HFFc6 (cell line): Measurements from ENCODE around the gene KRT7. TPM values are rescaled to one million over a fixed set of nuclear protein-coding genes. Genes with fewer than 3 reads are reported as not detected.
A peak's percentile ranks its signal among the peaks of the same experiment; 100 is the strongest.

Experiments used
- DNase-seq: peaks from one replicate; pipeline ENCODE4 v3.0.0-alpha.2; 2018
- H3K27ac Mint-ChIP-seq: 2 replicates; pipeline ENCODE4 v1.8.0; 2020; ENCODE audit warnings: mild to moderate bottlenecking, mixed read lengths
- H3K27me3 Mint-ChIP-seq: 2 replicates; pipeline ENCODE4 v1.8.0; 2021; ENCODE audit warnings: mild to moderate bottlenecking, moderate library complexity, mixed read lengths; ENCODE audit not compliant: insufficient read depth
- H3K36me3 Mint-ChIP-seq: 2 replicates; pipeline ENCODE4 v1.8.0; 2021; ENCODE audit warnings: low read depth, mixed read lengths
- H3K4me1 Mint-ChIP-seq: 2 replicates; pipeline ENCODE4 v1.8.0; 2020; ENCODE audit warnings: low read depth, mixed read lengths
- H3K4me3 Mint-ChIP-seq: 2 replicates; pipeline ENCODE4 v1.8.0; 2020; ENCODE audit warnings: mild to moderate bottlenecking, moderate library complexity, mixed read lengths
- H3K9me3 Mint-ChIP-seq: 2 replicates; pipeline ENCODE4 v1.8.0; 2020; ENCODE audit warnings: mild to moderate bottlenecking, mixed read lengths
- total RNA-seq, 6 experiments: library from RNA; stranded (reverse); fragmentation: NEBNext Ultra II Directional; extraction: Animal tissue kit (Norgen Biotek cat#: 25700); gene quantifications; 2 replicates in 1 of 6; 3 replicates in 5 of 6; pipeline ENCODE4 v1.2.3, GENCODE V29; 2021
- TF ChIP-seq, protein P1 (sequence below): fragments of 200-600 bp; sonication (generic); IDR thresholded peaks from 2 replicates; pipeline ENCODE4 v1.5.0; 2021; ENCODE audit warnings: antibody characterized with exemption, mild to moderate bottlenecking

The KRT7 gene
- total RNA-seq, 6 experiments from 2014 or later: 62.7 to 379 (median 67.5) TPM

DNA sequence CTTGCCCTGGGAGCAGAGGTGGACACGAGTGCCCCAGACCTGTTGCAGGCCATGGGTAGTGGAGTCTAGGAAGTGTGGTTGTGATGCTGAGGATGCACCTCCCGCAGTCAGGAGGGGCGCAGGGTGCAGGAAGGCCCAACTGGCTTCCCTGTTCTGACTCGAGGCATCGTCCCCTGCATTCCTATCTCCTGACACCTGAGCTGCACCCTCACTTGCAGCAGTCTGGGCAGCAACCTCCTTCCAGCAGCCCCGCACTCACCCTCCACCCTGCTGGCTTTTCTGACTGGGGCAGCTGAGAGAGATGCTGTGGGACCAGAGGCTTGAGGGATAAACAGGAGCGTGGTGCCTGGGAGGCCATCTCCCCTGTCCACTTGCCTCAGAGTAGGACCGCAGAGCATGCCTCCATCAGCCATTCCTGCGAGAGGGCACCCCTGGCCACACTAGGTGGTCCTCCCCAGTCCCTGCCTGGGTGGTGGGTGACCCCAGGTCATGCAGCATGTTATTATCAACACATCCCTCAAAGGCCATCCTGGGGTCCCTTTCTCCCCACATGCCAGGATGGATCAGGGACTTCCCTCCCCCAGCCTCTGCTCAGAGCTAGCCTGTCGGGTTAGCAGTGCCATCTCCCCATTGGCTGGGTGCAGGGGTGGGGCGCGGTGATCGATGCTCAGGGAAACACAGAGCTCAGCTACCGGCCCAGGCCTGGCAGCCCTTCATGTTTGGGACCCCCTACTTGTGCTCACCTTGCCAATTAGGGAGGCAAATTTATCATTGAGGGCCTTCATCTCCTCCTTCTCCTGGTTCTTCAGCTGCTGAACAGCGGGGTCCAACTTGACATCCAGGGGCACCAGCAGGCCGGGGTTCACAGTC lies 41.9 kb upstream of the KRT7 start:
- H3K27me3 Mint-ChIP-seq: peaks cover 3% of the 10 kb centered on the region
- TF ChIP-seq, protein P1, sequence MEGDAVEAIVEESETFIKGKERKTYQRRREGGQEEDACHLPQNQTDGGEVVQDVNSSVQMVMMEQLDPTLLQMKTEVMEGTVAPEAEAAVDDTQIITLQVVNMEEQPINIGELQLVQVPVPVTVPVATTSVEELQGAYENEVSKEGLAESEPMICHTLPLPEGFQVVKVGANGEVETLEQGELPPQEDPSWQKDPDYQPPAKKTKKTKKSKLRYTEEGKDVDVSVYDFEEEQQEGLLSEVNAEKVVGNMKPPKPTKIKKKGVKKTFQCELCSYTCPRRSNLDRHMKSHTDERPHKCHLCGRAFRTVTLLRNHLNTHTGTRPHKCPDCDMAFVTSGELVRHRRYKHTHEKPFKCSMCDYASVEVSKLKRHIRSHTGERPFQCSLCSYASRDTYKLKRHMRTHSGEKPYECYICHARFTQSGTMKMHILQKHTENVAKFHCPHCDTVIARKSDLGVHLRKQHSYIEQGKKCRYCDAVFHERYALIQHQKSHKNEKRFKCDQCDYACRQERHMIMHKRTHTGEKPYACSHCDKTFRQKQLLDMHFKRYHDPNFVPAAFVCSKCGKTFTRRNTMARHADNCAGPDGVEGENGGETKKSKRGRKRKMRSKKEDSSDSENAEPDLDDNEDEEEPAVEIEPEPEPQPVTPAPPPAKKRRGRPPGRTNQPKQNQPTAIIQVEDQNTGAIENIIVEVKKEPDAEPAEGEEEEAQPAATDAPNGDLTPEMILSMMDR: no peak
- no peak overlapping the region; the same call in 1 of the 2 replicates for H3K4me3 Mint-ChIP-seq
- H3K9me3 Mint-ChIP-seq: no peaks in the 10 kb centered on the region
- peaks cover 95% of the 10 kb centered on the region for H3K4me1 Mint-ChIP-seq
- no peaks in the 10 kb centered on the region for H3K36me3 Mint-ChIP-seq
- peak overlapping the region; percentile 95 for H3K27ac Mint-ChIP-seq
- DNase-seq: peak; percentile 35

DNA sequence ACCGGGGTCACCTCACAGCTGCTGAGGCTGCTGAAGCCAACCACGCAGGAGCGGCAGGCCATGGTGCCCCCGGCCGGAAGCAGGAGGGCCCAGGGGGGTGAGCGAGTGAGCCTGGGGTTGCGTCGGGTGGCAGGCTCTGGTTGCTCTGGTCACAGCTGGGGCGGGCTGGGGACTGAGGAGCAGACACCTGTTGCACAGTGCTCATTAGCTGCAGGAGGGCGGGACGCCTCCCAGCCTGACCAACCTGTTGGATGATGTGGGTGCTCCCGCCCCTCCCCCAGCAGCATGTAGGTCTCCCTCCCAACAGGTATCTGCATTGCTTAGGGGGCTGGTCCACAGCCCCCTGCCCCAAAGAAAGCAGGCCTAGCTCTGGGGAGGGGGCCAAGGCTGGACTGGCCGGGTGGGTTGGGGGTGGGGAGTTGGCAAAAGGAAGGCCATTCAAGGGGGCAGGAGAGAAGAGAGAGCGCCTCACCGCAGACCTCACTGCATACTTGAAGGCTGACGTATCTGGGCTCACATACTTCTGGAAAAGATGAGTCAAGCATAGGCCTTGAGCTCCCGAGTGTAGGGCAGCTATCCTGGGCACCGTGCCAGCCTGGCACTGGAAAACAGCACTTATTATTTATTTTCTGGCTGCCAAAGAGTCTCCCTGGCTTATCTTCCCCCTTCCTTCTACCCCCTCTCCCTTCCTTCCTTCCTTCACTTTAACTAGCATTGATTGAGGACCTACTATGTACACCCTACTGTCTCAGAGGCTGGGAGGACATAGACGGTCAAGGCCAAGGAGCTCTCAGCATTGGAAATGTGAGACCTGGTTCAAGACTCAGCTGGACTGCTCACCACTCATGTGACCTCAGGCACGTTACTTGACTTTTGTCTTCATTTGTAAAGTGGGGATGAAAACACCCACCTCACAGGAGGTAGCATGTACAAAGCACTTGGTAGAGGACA lies 40.9 kb upstream of the KRT7 start, which contains the start of gene KRT80:
KRT80 (minus strand) TSS at position 174 of the 951 bp plus-strand sequence; CDS start at position 62, 112 bp downstream.
- peaks cover 85% of the 10 kb centered on the region for H3K4me1 Mint-ChIP-seq
- peak within 1 kb of the TSS; percentile 95 for H3K27ac Mint-ChIP-seq
- H3K27me3 Mint-ChIP-seq: peaks cover 3% of the 10 kb centered on the region
- peak within 1 kb of the TSS; percentile 14; the same call in 1 of the 2 replicates for H3K4me3 Mint-ChIP-seq
- TF ChIP-seq, protein P1: no peak
- H3K36me3 Mint-ChIP-seq: no peaks in the 10 kb centered on the region
- H3K9me3 Mint-ChIP-seq: no peaks in the 10 kb centered on the region
- peak; percentile 98 for DNase-seq

DNA sequence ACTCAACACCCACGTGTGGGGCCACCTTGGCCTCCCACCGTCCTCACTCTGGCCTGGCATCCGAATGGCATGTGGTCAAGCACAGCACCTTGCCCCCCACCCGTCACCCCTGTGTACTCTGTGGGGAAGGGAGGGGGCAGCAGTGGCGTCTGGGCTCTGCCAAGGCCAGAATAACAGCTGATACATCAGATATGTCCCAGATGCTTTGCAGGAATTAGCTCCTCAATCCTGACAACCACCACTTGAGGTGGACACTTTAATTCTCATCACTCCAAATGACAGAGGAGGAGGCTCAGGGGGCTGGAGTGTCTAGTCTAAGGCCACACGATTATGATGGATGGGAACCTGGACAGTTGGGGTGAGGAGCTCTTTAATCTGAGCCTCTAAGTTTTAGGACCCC lies 39.5 kb upstream of the KRT7 start:
- Mint-ChIP-seq H3K27me3 (peaks cover 2% of the 10 kb centered on the region), H3K4me3 (no peak overlapping the region), H3K27ac (peak overlapping the region; percentile 88), H3K36me3 (no peaks in the 10 kb centered on the region), H3K9me3 (no peaks in the 10 kb centered on the region), H3K4me1 (peaks cover 83% of the 10 kb centered on the region)
- TF ChIP-seq, protein P1: no peak
- no peak for DNase-seq

DNA sequence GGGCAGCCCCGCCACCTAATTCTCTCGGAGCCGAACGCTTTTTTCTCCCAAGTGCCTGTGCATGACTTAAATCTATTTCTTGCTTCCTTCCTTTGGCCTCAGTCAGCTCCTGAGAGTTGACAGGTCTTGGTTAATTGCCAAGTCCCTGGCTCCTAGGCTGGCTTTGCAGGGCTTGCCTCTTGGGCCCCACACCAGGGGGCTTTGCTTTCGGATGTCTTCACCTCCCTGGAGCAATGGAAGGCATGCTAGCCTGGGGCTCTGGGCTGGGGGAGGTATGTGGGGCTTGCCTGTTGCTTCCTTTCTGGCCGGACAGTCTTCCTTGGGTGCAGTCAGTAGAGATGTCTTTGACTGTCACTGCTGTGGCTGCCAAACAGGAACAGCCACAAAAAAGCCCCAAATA lies 39.1 kb upstream of the KRT7 start:
- H3K4me3 Mint-ChIP-seq: no peak overlapping the region; the same call in 1 of the 2 replicates
- no peaks in the 10 kb centered on the region for H3K36me3 Mint-ChIP-seq
- peaks cover 83% of the 10 kb centered on the region for H3K4me1 Mint-ChIP-seq
- TF ChIP-seq, protein P1: no peak
- peak overlapping the region; percentile 88 for H3K27ac Mint-ChIP-seq
- peaks cover 2% of the 10 kb centered on the region for H3K27me3 Mint-ChIP-seq
- no peak for DNase-seq
- H3K9me3 Mint-ChIP-seq: no peaks in the 10 kb centered on the region

DNA sequence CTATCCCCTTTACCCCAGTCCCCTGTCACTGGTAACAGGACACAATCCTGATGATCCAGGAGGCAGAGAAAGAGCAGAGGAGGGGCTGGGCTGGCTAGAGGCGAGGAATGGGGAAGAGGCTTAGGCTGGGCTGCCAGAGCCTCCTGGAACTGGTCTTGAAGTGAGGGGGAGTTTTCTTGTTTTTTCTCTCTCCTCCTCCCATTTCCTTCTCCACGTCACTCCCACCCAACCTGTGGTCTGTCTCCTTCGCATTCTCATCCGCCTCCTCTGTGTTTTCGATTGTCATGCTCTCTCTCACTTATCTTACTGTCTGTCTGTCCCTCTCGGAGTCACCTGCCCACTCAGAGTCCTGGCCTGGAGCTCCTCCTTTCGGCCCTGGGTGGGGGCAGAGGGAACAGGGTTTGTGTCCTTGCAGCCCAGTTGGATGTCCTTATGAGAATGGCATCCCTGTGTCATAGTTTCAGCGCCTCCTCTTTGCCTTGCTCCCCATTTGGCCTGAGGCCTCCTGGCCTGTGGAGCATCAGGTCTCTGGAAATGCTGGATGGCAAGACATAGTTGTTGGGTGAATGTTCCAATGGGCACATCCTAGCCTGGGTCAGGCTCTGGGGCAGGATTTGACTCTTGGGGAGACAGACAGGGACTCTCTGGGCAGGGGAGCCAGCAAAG lies 37.8 kb upstream of the KRT7 start:
- DNase-seq: no peak
- Mint-ChIP-seq H3K36me3 (no peaks in the 10 kb centered on the region), H3K9me3 (no peaks in the 10 kb centered on the region), H3K4me3 (no peak overlapping the region), H3K4me1 (peaks cover 72% of the 10 kb centered on the region), H3K27me3 (no peaks in the 10 kb centered on the region; the same call in 1 of the 2 replicates), H3K27ac (peak overlapping the region; percentile 71)
- TF ChIP-seq, protein P1: no peak
